Fibroblast of lung (primary cell): ENCODE results near the gene BAIAP3. TPM values are rescaled to one million over a fixed set of nuclear protein-coding genes. Genes with fewer than 3 reads are reported as not detected.

Source experiments
- DNase-seq, 2 donors: peaks; one replicate each; pipeline versions ENCODE4 v3.0.0 to v3.0.0-alpha.2; 2010; ENCODE audit warnings: low read depth in 2 of 2
- H2AFZ ChIP-seq: 2 replicates; pipeline ENCODE4 v1.5.1; 2012; ENCODE audit warnings: low read length, control low read depth, inconsistent platforms
- H3K27ac ChIP-seq: 2 replicates; pipeline ENCODE4 v1.5.1; 2011; ENCODE audit warnings: low read length, control low read depth; ENCODE audit not compliant: insufficient read depth
- H3K27me3 ChIP-seq: 2 replicates; pipeline ENCODE4 v1.5.1; 2011; ENCODE audit warnings: mild to moderate bottlenecking, low read length; ENCODE audit not compliant: control insufficient read depth, insufficient read depth
- H3K36me3 ChIP-seq: 2 replicates; pipeline ENCODE4 v1.5.1; 2011; ENCODE audit warnings: low read length; ENCODE audit not compliant: control insufficient read depth, insufficient read depth
- H3K4me1 ChIP-seq: 2 replicates; pipeline ENCODE4 v1.5.1; 2011; ENCODE audit warnings: low read length; ENCODE audit not compliant: control insufficient read depth, insufficient read depth; ENCODE audit errors: extremely low read depth
- H3K4me2 ChIP-seq: 2 replicates; pipeline ENCODE4 v1.5.1; 2011; ENCODE audit warnings: low read length, control low read depth; ENCODE audit not compliant: insufficient read depth; ENCODE audit errors: extremely low read depth
- H3K4me3 ChIP-seq, 4 experiments: fragments of 200-600 bp in 1 of 4; sonication (generic) in 1 of 4; replicated peaks in 1 of 4; 2 replicates each; pipeline ENCODE4 v1.5.1; 2011 to 2016; ENCODE audit warnings: low read length in 4 of 4, low read depth in 3 of 4, mild to moderate bottlenecking in 3 of 4, control low read depth in 2 of 4, inconsistent platforms in 1 of 4, mixed read lengths in 1 of 4; ENCODE audit not compliant: insufficient read depth in 1 of 4; ENCODE audit errors: control extremely low read depth in 1 of 4
- H3K79me2 ChIP-seq: 2 replicates; pipeline ENCODE4 v1.5.1; 2012; ENCODE audit warnings: mild to moderate bottlenecking, low read length, inconsistent platforms; ENCODE audit not compliant: control insufficient read depth, insufficient read depth
- H3K9ac ChIP-seq: 2 replicates; pipeline ENCODE4 v1.5.1; 2011; ENCODE audit warnings: mild to moderate bottlenecking, low read length, control low read depth; ENCODE audit not compliant: insufficient read depth
- H3K9me3 ChIP-seq: 2 replicates; pipeline ENCODE4 v1.5.1; 2012; ENCODE audit warnings: low read depth, low read length; ENCODE audit not compliant: control insufficient read depth, insufficient read depth
- H4K20me1 ChIP-seq: 2 replicates; pipeline ENCODE4 v1.5.1; 2011; ENCODE audit warnings: low read length; ENCODE audit not compliant: control insufficient read depth, insufficient read depth; ENCODE audit errors: extremely low read depth
- CTCF ChIP-seq, 2 donors: IDR thresholded peaks in 1 of 2; conservative IDR thresholded peaks in 1 of 2; 1 replicate in 1 of 2; 2 replicates in 1 of 2; pipeline ENCODE4 v1.5.1; 2011 to 2012; ENCODE audit warnings: low read length in 2 of 2, control low read depth in 1 of 2, inconsistent platforms in 1 of 2, low read depth in 1 of 2, mild to moderate bottlenecking in 1 of 2
- EZH2 ChIP-seq: IDR thresholded peaks from 2 replicates; pipeline ENCODE4 v1.5.1; 2012; ENCODE audit warnings: low read length, control low read depth, mild to moderate bottlenecking; ENCODE audit errors: missing control alignments
- polyA plus RNA-seq, 2 donors: library from polyadenylated mRNA; depleted of rRNA in 1 of 2; stranded (reverse) in 1 of 2; unstranded in 1 of 2; fragments of >200 nt; gene quantifications; 2 replicates each; pipeline ENCODE4 v1.2.1, GENCODE V29; 2011 to 2012; ENCODE audit warnings: missing spikeins in 1 of 2
- total RNA-seq: library from RNA; depleted of rRNA; stranded (reverse); fragments of >200 nt; gene quantifications from 2 replicates; pipeline ENCODE4 v1.2.1, GENCODE V29; 2014

Gene BAIAP3
- total and polyA plus RNA-seq, 2 donors (not counting 1 experiment from before 2014, with no cell fraction given) = 0.22 to 0.83 TPM

- no peak for TF ChIP-seq EZH2
- TF ChIP-seq CTCF (conservative IDR thresholded peaks at IDR 0.05 in 1 of 2, IDR thresholded peaks at IDR 0.05 in 1 of 2; ENCODE audit: low read depth in 1 of 2, low read length in 2 of 2) = no peak
- H3K79me2 ChIP-seq = no peaks in the 10 kb centered on the region
- H4K20me1 ChIP-seq = no peaks in the 10 kb centered on the region
- H3K4me2 ChIP-seq = no peak overlapping the region
- H3K4me3 ChIP-seq = no peak overlapping the region
- H2AFZ ChIP-seq = no peak overlapping the region
- no peaks in the 10 kb centered on the region for H3K4me1 ChIP-seq
- H3K9ac ChIP-seq = no peak overlapping the region
- H3K27me3 ChIP-seq = peaks cover 24% of the 10 kb centered on the region
- no peak for DNase-seq
- H3K36me3 ChIP-seq = no peaks in the 10 kb centered on the region
- no peaks in the 10 kb centered on the region for H3K9me3 ChIP-seq
- H3K27ac ChIP-seq = no peak overlapping the region
Observed at GRCh38 chr16:1285669-1286512, 47.6 kb upstream of the BAIAP3 start.

- no peaks in the 10 kb centered on the region for H3K36me3 ChIP-seq
- H2AFZ ChIP-seq = no peak overlapping the region
- no peaks in the 10 kb centered on the region for H3K9me3 ChIP-seq
- peaks cover 24% of the 10 kb centered on the region for H3K27me3 ChIP-seq
- no peaks in the 10 kb centered on the region for H3K4me1 ChIP-seq
- no peaks in the 10 kb centered on the region for H4K20me1 ChIP-seq
- no peak overlapping the region for H3K9ac ChIP-seq
- TF ChIP-seq CTCF (conservative IDR thresholded peaks at IDR 0.05 in 1 of 2, IDR thresholded peaks at IDR 0.05 in 1 of 2; ENCODE audit: low read depth in 1 of 2, low read length in 2 of 2) (no peak), EZH2 (no peak)
- no peak overlapping the region for H3K4me2 ChIP-seq
- no peak overlapping the region for H3K27ac ChIP-seq
- H3K79me2 ChIP-seq = no peaks in the 10 kb centered on the region
- no peak overlapping the region for H3K4me3 ChIP-seq
- DNase-seq = no peak
Observed at GRCh38 chr16:1286513-1287094, 46.8 kb upstream of the BAIAP3 start.

GRCh38 chr16:1287982-1288670 is 45.3 kb upstream of the BAIAP3 start:
- TF ChIP-seq CTCF (conservative IDR thresholded peaks at IDR 0.05 in 1 of 2, IDR thresholded peaks at IDR 0.05 in 1 of 2; ENCODE audit: low read depth in 1 of 2, low read length in 2 of 2) (no peak), EZH2 (peak; percentile 63)
- Histone ChIP-seq H3K79me2 (no peaks in the 10 kb centered on the region), H3K9me3 (no peaks in the 10 kb centered on the region), H4K20me1 (no peaks in the 10 kb centered on the region), H3K4me2 (no peak overlapping the region), H3K27ac (no peak overlapping the region), H3K4me3 (no peak overlapping the region), H3K27me3 (peaks cover 24% of the 10 kb centered on the region), H2AFZ (no peak overlapping the region), H3K4me1 (no peaks in the 10 kb centered on the region), H3K9ac (no peak overlapping the region), H3K36me3 (no peaks in the 10 kb centered on the region)
- DNase-seq = no peak
